ENCODE data around the gene PACSIN2.

- TF ChIP-seq POLR2AphosphoS5 (IDR thresholded peaks at IDR 0.05; ENCODE audit: low read depth) (no peak), CTCF (conservative IDR thresholded peaks at IDR 0.05; ENCODE audit: low read depth in 2 of 2) (no peak), EZH2 (IDR thresholded peaks at IDR 0.05; ENCODE audit: low read depth, unreplicated experiment) (no peak), EZH2phosphoT487 (IDR thresholded peaks at IDR 0.05; ENCODE audit: unreplicated experiment) (no peak), CREB1 (CRISPR knock-in tag; IDR thresholded peaks at IDR 0.05; ENCODE audit: low read depth) (no peak), ZNF114 (CRISPR knock-in tag; IDR thresholded peaks at IDR 0.05) (no peak), REST (IDR thresholded peaks at IDR 0.05; ENCODE audit: unreplicated experiment) (no peak), STAT1 (IDR thresholded peaks at IDR 0.05; ENCODE audit: unreplicated experiment) (no peak), ETS1 (IDR thresholded peaks at IDR 0.05) (no peak), ZNF331 (CRISPR knock-in tag; IDR thresholded peaks at IDR 0.05; ENCODE audit: low read depth) (no peak), JUNB (IDR thresholded peaks at IDR 0.05; ENCODE audit: unreplicated experiment) (no peak)
Measured at GRCh38 chr22:42943981-42944380, 71.0 kb downstream of the PACSIN2 start.

Measured in GM23338 (cell line).